Loucy (cell line): Measurements from ENCODE around the gene KRT6C.

ENCODE experiments used
- CTCF ChIP-seq: fragments of 200-600 bp; sonication (generic); conservative IDR thresholded peaks from 2 replicates; pipeline ENCODE4 v1.5.1; 2014; ENCODE audit warnings: mild to moderate bottlenecking, antibody characterized with exemption, low read length
- EZH2phosphoT487 ChIP-seq: fragments of 200-600 bp; IDR thresholded peaks from 2 replicates; pipeline ENCODE4 v1.6.1; 2018; ENCODE audit warnings: antibody characterized with exemption, mild to moderate bottlenecking, moderate library complexity, borderline replicate concordance

GRCh38 chr12:52521568-52522266 is 48.1 kb upstream of the KRT6C start:
- TF ChIP-seq CTCF, result no peak
- TF ChIP-seq EZH2phosphoT487, result no peak
